Measurements from ENCODE around the gene BNIP5.

DNA sequence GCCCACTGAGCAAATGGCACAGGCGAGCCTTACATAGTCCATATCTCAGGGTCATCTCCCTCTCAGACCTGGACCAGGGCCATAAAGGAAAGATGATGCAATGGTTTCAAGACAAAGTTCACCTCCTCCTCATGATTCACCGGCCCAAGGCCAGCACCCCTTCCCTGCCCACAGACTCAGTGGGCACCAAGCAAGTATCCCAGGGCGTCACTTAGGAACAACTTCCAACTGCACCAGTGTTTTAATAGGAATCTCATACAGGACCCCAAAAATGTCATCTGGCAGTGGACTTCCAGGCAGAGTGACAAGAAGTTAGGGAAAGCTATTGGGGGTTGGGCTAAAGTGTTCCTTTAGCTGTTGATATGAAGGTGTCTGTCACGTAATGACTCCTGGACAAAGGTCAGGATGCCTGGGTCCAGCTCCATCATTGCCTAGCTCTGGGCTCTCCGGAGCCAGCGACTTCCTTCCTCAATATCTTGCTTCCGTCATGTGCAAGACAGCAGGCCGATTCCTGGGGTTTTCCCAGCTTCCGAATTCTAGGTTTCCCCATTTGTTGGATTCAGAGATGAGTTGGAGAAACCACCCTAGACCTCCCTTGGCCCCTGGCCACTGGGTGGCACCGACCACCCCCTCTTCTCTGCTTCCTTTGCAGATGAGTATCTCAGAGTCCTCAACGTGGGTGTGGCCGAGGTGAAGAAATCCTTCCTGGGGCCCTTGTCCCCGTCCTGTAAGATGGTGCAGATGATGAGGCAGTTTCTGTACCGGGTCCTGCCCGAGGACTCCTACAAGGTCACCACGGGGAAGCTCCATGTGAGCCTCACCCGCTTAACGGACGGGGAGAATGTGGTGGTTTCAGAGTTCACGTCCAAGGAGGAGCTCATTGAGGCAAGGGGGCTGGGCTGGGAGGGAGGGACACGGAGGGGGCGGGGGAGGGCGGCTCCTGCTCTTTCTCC lies 45.7 kb downstream of the BNIP5 start:
- TF ChIP-seq, protein P1, sequence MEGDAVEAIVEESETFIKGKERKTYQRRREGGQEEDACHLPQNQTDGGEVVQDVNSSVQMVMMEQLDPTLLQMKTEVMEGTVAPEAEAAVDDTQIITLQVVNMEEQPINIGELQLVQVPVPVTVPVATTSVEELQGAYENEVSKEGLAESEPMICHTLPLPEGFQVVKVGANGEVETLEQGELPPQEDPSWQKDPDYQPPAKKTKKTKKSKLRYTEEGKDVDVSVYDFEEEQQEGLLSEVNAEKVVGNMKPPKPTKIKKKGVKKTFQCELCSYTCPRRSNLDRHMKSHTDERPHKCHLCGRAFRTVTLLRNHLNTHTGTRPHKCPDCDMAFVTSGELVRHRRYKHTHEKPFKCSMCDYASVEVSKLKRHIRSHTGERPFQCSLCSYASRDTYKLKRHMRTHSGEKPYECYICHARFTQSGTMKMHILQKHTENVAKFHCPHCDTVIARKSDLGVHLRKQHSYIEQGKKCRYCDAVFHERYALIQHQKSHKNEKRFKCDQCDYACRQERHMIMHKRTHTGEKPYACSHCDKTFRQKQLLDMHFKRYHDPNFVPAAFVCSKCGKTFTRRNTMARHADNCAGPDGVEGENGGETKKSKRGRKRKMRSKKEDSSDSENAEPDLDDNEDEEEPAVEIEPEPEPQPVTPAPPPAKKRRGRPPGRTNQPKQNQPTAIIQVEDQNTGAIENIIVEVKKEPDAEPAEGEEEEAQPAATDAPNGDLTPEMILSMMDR (IDR thresholded peaks at IDR 0.05): no peak
- no peak for TF ChIP-seq TP53 (CRISPR knock-in tag; IDR thresholded peaks at IDR 0.05)
- no peak for TF ChIP-seq SP1 (CRISPR knock-in tag; conservative IDR thresholded peaks at IDR 0.05)
- no peak for TF ChIP-seq ZNF423 (CRISPR knock-in tag; IDR thresholded peaks at IDR 0.05)
- TF ChIP-seq, protein P2, sequence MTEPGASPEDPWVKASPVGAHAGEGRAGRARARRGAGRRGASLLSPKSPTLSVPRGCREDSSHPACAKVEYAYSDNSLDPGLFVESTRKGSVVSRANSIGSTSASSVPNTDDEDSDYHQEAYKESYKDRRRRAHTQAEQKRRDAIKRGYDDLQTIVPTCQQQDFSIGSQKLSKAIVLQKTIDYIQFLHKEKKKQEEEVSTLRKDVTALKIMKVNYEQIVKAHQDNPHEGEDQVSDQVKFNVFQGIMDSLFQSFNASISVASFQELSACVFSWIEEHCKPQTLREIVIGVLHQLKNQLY (CRISPR knock-in tag; IDR thresholded peaks at IDR 0.05): no peak
- TF ChIP-seq MYBL2 (CRISPR knock-in tag; IDR thresholded peaks at IDR 0.05): no peak
- TF ChIP-seq SOX15 (CRISPR knock-in tag; IDR thresholded peaks at IDR 0.05): no peak
- TF ChIP-seq, protein P3, sequence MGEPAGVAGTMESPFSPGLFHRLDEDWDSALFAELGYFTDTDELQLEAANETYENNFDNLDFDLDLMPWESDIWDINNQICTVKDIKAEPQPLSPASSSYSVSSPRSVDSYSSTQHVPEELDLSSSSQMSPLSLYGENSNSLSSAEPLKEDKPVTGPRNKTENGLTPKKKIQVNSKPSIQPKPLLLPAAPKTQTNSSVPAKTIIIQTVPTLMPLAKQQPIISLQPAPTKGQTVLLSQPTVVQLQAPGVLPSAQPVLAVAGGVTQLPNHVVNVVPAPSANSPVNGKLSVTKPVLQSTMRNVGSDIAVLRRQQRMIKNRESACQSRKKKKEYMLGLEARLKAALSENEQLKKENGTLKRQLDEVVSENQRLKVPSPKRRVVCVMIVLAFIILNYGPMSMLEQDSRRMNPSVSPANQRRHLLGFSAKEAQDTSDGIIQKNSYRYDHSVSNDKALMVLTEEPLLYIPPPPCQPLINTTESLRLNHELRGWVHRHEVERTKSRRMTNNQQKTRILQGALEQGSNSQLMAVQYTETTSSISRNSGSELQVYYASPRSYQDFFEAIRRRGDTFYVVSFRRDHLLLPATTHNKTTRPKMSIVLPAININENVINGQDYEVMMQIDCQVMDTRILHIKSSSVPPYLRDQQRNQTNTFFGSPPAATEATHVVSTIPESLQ (CRISPR knock-in tag; IDR thresholded peaks at IDR 0.05): no peak
- TF ChIP-seq, protein P4, sequence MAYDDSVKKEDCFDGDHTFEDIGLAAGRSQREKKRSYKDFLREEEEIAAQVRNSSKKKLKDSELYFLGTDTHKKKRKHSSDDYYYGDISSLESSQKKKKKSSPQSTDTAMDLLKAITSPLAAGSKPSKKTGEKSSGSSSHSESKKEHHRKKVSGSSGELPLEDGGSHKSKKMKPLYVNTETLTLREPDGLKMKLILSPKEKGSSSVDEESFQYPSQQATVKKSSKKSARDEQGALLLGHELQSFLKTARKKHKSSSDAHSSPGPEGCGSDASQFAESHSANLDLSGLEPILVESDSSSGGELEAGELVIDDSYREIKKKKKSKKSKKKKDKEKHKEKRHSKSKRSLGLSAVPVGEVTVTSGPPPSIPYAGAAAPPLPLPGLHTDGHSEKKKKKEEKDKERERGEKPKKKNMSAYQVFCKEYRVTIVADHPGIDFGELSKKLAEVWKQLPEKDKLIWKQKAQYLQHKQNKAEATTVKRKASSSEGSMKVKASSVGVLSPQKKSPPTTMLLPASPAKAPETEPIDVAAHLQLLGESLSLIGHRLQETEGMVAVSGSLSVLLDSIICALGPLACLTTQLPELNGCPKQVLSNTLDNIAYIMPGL (CRISPR knock-in tag; IDR thresholded peaks at IDR 0.05): no peak
- TF ChIP-seq KAT7 (CRISPR knock-in tag; IDR thresholded peaks at IDR 0.05; ENCODE audit: borderline replicate concordance): no peak
- no peak for TF ChIP-seq FOXJ3 (CRISPR knock-in tag; IDR thresholded peaks at IDR 0.05; ENCODE audit: borderline replicate concordance)
- TF ChIP-seq SMAD3 (CRISPR knock-in tag; IDR thresholded peaks at IDR 0.05; ENCODE audit: borderline replicate concordance): no peak
- peak; percentile 69 for TF ChIP-seq GABPB1 (CRISPR knock-in tag; IDR thresholded peaks at IDR 0.05)
- TF ChIP-seq, protein P5, sequence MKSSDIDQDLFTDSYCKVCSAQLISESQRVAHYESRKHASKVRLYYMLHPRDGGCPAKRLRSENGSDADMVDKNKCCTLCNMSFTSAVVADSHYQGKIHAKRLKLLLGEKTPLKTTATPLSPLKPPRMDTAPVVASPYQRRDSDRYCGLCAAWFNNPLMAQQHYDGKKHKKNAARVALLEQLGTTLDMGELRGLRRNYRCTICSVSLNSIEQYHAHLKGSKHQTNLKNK (CRISPR knock-in tag; IDR thresholded peaks at IDR 0.05): no peak
